K562 (cell line): ENCODE measurements around the gene HSBP1L1. TPM values are rescaled to one million over a fixed set of nuclear protein-coding genes. Genes with fewer than 3 reads are reported as not detected.

ENCODE experiments used
- ATAC-seq: fragments of 200-7000 bp; cut with Tn5 transposase; 3 replicates; pipeline ENCODE4 v1.9.1; 2020; ENCODE audit warnings: moderate library complexity
- BruUV-seq: library from RNA; stranded (reverse); fragments of 400-500 nt; replicated peaks from 2 replicates; lab custom pipeline; 2021; lab: Mats Ljungman, UMichigan
- CTCF ChIA-PET: fragments of 300-600 bp; formaldehyde crosslinking; extraction: SDS; loops from one replicate; lab custom pipeline; 2021; ENCODE audit warnings: low intra/inter-chr PET ratio; lab: Yijun Ruan, JAX
- POLR2A ChIA-PET: fragments of 300-600, 350-650 bp; sonication (Branson Sonifier 250); formaldehyde crosslinking; extraction: SDS; loops from one replicate; lab custom pipeline; 2021; ENCODE audit warnings: antibody characterized with exemption, inconsistent platforms; lab: Yijun Ruan, JAX
- DNase-seq, 4 experiments: peaks; one replicate each; pipeline versions ENCODE4 v3.0.0 to v3.0.0-alpha.2; 2011 to 2018; ENCODE audit warnings: low spot score in 3 of 4, mixed read lengths in 3 of 4; ENCODE audit errors: extremely low read depth in 1 of 4
- FAIRE-seq: peaks from 2 replicates; lab custom pipeline; 2011; peaks lifted over from hg19 to GRCh38; lab: Jason Lieb, UNC
- H2AFZ ChIP-seq: 2 replicates; pipeline ENCODE4 v1.6.0; 2011; ENCODE audit warnings: low read depth, low read length, control low read depth, inconsistent platforms
- H3K27ac ChIP-seq: fragments of 200-600 bp; 3 replicates; pipeline ENCODE4 v1.8.0; 2011; ENCODE audit warnings: low read depth, mild to moderate bottlenecking, control low read depth, inconsistent platforms, low read length, moderate library complexity, mixed read lengths; ENCODE audit errors: extremely low read depth
- H3K27me3 ChIP-seq, 2 experiments: fragments of 300-600 bp in 1 of 2; 2 replicates in 1 of 2; 3 replicates in 1 of 2; pipeline versions ENCODE4 v1.6.0 to v1.8.0; 2011; ENCODE audit warnings: inconsistent platforms in 2 of 2, low read length in 2 of 2, mild to moderate bottlenecking in 1 of 2, mixed read lengths in 1 of 2, moderate library complexity in 1 of 2; ENCODE audit not compliant: control insufficient read depth in 2 of 2, insufficient read depth in 2 of 2
- H3K36me3 ChIP-seq: fragments of 300-600 bp; 3 replicates; pipeline ENCODE4 v1.8.0; 2011; ENCODE audit warnings: mild to moderate bottlenecking, low read length, inconsistent platforms; ENCODE audit not compliant: control insufficient read depth, insufficient read depth
- H3K4me1 ChIP-seq, 2 experiments: fragments of 200-600 bp in 1 of 2; replicated peaks in 1 of 2; 2 replicates in 1 of 2; 3 replicates in 1 of 2; pipeline versions ENCODE4 v1.5.1 to v1.8.0; 2011; ENCODE audit warnings: inconsistent platforms in 2 of 2, low read length in 2 of 2, mild to moderate bottlenecking in 1 of 2, mixed read lengths in 1 of 2, moderate library complexity in 1 of 2; ENCODE audit not compliant: control insufficient read depth in 2 of 2, insufficient read depth in 2 of 2
- H3K4me2 ChIP-seq: 2 replicates; pipeline ENCODE4 v1.6.1; 2011; ENCODE audit warnings: low read length, control low read depth, inconsistent platforms, mixed read lengths; ENCODE audit not compliant: insufficient read depth
- H3K4me3 ChIP-seq: fragments of 200-600 bp; sonication (generic), shearing (Covaris generic); 2 replicates; pipeline ENCODE4 v1.5.1; 2016; ENCODE audit warnings: control low read depth, inconsistent platforms
- H3K79me2 ChIP-seq: fragments of 200-600 bp; 3 replicates; pipeline ENCODE4 v1.8.0; 2011; ENCODE audit warnings: low read length, inconsistent platforms; ENCODE audit not compliant: control insufficient read depth, insufficient read depth
- H3K9ac ChIP-seq, 2 experiments: 2 replicates each; pipeline versions ENCODE4 v1.6.0 to v1.6.1; 2011; ENCODE audit warnings: low read depth in 2 of 2, low read length in 2 of 2, control low read depth in 1 of 2, inconsistent platforms in 1 of 2, mild to moderate bottlenecking in 1 of 2, mixed read lengths in 1 of 2; ENCODE audit not compliant: insufficient read depth in 1 of 2
- H3K9me1 ChIP-seq: one replicate; pipeline ENCODE4 v1.6.0; 2011; ENCODE audit warnings: inconsistent platforms, mild to moderate bottlenecking, low read length, moderate library complexity; ENCODE audit not compliant: control insufficient read depth, insufficient read depth
- H3K9me3 ChIP-seq: replicated peaks from 2 replicates; pipeline ENCODE4 v1.5.1; 2011; ENCODE audit warnings: low read depth, low read length, inconsistent platforms; ENCODE audit not compliant: control insufficient read depth, insufficient read depth
- H4K20me1 ChIP-seq: replicated peaks from 2 replicates; pipeline ENCODE4 v1.6.1; 2011; ENCODE audit warnings: low read length, inconsistent platforms, mixed read lengths; ENCODE audit not compliant: control insufficient read depth, insufficient read depth
- EP400 ChIP-seq: fragments of 450-650 bp; IDR thresholded peaks from 2 replicates; pipeline ENCODE4 v1.6.1; 2017; ENCODE audit warnings: antibody characterized with exemption, mild to moderate bottlenecking, moderate library complexity
- HDGF ChIP-seq: fragments of 450-650 bp; IDR thresholded peaks from 2 replicates; pipeline ENCODE4 v1.6.1; 2016
- NCOR1 ChIP-seq: fragments of 450-650 bp; IDR thresholded peaks from 2 replicates; pipeline ENCODE4 v1.6.1; 2016; ENCODE audit warnings: mild to moderate bottlenecking, moderate library complexity
- RBFOX2 ChIP-seq: fragments of 200-400 bp; formaldehyde crosslinking; IDR thresholded peaks from 2 replicates; pipeline ENCODE4 v1.6.1; 2017; ENCODE audit warnings: low read depth, mild to moderate bottlenecking, low read length, moderate library complexity
- RCOR1 ChIP-seq, 2 experiments: IDR thresholded peaks; 2 replicates each; pipeline ENCODE4 v1.6.1; 2012; ENCODE audit warnings: low read depth in 2 of 2, low read length in 2 of 2, borderline replicate concordance in 1 of 2, improper control_type of control experiment in 1 of 2
- RUNX1 ChIP-seq: sonication (generic); IDR thresholded peaks from 2 replicates; pipeline ENCODE4 v1.6.1; 2016; ENCODE audit warnings: antibody characterized with exemption, low read depth
- SAP30 ChIP-seq: fragments of 200-600 bp; sonication (generic); IDR thresholded peaks from 2 replicates; pipeline ENCODE4 v1.6.1; 2012; ENCODE audit warnings: borderline replicate concordance, low read depth, mild to moderate bottlenecking, moderate library complexity, low read length, control low read depth, inconsistent platforms; ENCODE audit not compliant: insufficient read depth, poor library complexity, severe bottlenecking
- TARDBP ChIP-seq: fragments of 450-650 bp; IDR thresholded peaks from 2 replicates; pipeline ENCODE4 v1.6.1; 2016
- TBP ChIP-seq: optimal IDR thresholded peaks from 2 replicates; pipeline ENCODE3; 2011; ENCODE audit warnings: low read depth, low read length, improper control_type of control experiment
- ZFP1 ChIP-seq: fragments of 450-650 bp; formaldehyde crosslinking; IDR thresholded peaks from 2 replicates; pipeline ENCODE4 v1.4.0; 2020; ENCODE audit warnings: mild to moderate bottlenecking, mixed read lengths
- ZNF224 ChIP-seq: sonication (generic); formaldehyde crosslinking; IDR thresholded peaks from 2 replicates; pipeline ENCODE4 v1.8.0; 2022; ENCODE audit warnings: mild to moderate bottlenecking, missing genetic modification reagents
- ZNF76 ChIP-seq: fragments of 250-450 bp; sonication (Bioruptor Pico); IDR thresholded peaks from 2 replicates; pipeline ENCODE4 v1.4.0; 2020; ENCODE audit warnings: mild to moderate bottlenecking, moderate library complexity, borderline replicate concordance
- ZZZ3 ChIP-seq: fragments of 450-650 bp; IDR thresholded peaks from 2 replicates; pipeline ENCODE4 v1.6.1; 2016; ENCODE audit warnings: antibody characterized with exemption, mild to moderate bottlenecking, moderate library complexity
- WGBS: fragments of 100-300 bp; shearing (Covaris generic); methylation state at CpG from one replicate; pipeline ENCODE4 v1.1.6; 2016; ENCODE audit warnings: low coverage, mixed read lengths; ENCODE audit not compliant: insufficient coverage; ENCODE audit errors: missing lambda C conversion rate; 5-methylcytosine and 5-hydroxymethylcytosine counted together
- in situ Hi-C: fragments of 300-500 bp; cut with MboI; formaldehyde crosslinking; loops from 4 replicates; pipeline ENCODE4 v1.15.0; 2018; ENCODE audit warnings: inconsistent platforms, mixed read lengths
- intact Hi-C: fragments of 100-400 bp; cut with micrococcal nuclease; formaldehyde crosslinking; loops from 2 replicates; pipeline ENCODE4 v1.14.2; 2022
- polyA plus RNA-seq, 8 experiments: library from polyadenylated mRNA; depleted of rRNA in 4 of 8; stranded (reverse) in 5 of 8; unstranded in 3 of 8; fragments of >200 nt; fragmentation: Nextera tagmentation in 2 of 8; fragmentation: Illumina TruSeq in 1 of 8; extraction: Ambion mirVana in 2 of 8; extraction: Trizol in 1 of 8; gene quantifications; 2 replicates each; pipeline versions ENCODE4 v1.2.1 to v1.2.3, GENCODE V29; 2011 to 2014; ENCODE audit warnings: inconsistent platforms in 1 of 8, missing spikeins in 1 of 8
- total RNA-seq, 7 experiments: library from RNA; depleted of rRNA in 6 of 7; stranded (reverse); fragments of >200 nt in 6 of 7; fragmentation: Illumina TruSeq in 2 of 7; extraction: Trizol in 2 of 7; gene quantifications; 2 replicates each; pipeline versions ENCODE4 v1.2.1 to v1.2.3, GENCODE V29; 2011 to 2021; ENCODE audit warnings: low replicate concordance in 1 of 7
- TF ChIP-seq, protein P1 (sequence below): sonication (generic); formaldehyde crosslinking; IDR thresholded peaks from 2 replicates; pipeline ENCODE4 v1.9.0; 2022; ENCODE audit warnings: mild to moderate bottlenecking, missing genetic modification reagents
- TF ChIP-seq, protein P2 (sequence below): sonication (generic); formaldehyde crosslinking; IDR thresholded peaks from 2 replicates; pipeline ENCODE4 v1.8.0; 2022; ENCODE audit warnings: mild to moderate bottlenecking, missing genetic modification reagents

HSBP1L1 gene
- total and polyA plus RNA-seq, 9 of the 15 experiments (the other 6 are each of a cell fraction or from before 2014, with no cell fraction given) = 0.24 to 0.36 TPM; not detected in 7

DNA sequence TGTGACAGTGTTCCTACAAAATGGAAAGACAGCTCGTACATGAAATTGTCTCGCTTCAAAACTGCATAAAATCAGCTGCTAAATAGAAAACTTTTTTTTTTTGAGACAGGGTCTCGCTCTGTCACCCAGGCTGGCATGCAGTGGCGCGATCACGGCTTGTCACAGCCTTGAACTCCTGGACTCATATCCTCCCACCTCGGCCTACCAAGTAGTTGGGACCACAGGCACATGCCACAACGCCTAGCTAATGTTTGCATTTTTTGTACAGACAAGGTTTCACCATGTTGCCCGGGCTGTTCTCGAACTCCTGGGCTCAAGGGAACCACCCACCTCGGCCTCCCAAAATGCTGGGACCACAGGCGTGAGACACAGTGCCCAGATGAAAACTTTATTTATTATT is 20.7 kb downstream of the HSBP1L1 start:
- ChIA-PET CTCF (no interaction called here), POLR2A (interaction anchor here (0.7 to 1.8 kb wide), 3 partner anchors 17 to 49 kb away, joined by 3 to 4 read pairs (median 4); partner anchors contain the start of gene RBFA)
- WGBS = 93% methylated on average over 9 of the region's 12 CpGs
- Histone ChIP-seq H3K36me3 (peaks cover 50% of the 10 kb centered on the region), H3K9me3 (no peaks in the 10 kb centered on the region), H3K9me1 (peaks cover 7% of the 10 kb centered on the region), H3K4me1 (peaks cover 18 to 21% of the 10 kb centered on the region in 2 experiments; a peak in 4 of 5 replicates), H4K20me1 (peaks cover 21% of the 10 kb centered on the region), H2AFZ (no peak overlapping the region), H3K27me3 (no peaks in the 10 kb centered on the region), H3K4me2 (no peak overlapping the region), H3K27ac (no peak overlapping the region), H3K9ac (no peak overlapping the region), H3K4me3 (no peak overlapping the region), H3K79me2 (peaks cover 93% of the 10 kb centered on the region)
- TF ChIP-seq RUNX1 = no peak
- TF ChIP-seq ZNF76 (CRISPR knock-in tag) = no peak
- TF ChIP-seq, protein P1, sequence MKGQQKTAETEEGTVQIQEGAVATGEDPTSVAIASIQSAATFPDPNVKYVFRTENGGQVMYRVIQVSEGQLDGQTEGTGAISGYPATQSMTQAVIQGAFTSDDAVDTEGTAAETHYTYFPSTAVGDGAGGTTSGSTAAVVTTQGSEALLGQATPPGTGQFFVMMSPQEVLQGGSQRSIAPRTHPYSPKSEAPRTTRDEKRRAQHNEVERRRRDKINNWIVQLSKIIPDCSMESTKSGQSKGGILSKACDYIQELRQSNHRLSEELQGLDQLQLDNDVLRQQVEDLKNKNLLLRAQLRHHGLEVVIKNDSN = no peak
- no peak for TF ChIP-seq HDGF
- no peak for TF ChIP-seq NCOR1
- no peak for TF ChIP-seq ZFP1
- no peak for TF ChIP-seq ZZZ3
- TF ChIP-seq TARDBP = no peak
- TF ChIP-seq SAP30 = no peak
- TF ChIP-seq RCOR1 (IDR thresholded peaks at IDR 0.05; ENCODE audit: borderline replicate concordance in 1 of 2, low read depth in 2 of 2, low read length in 2 of 2) = no peak
- TF ChIP-seq, protein P2, sequence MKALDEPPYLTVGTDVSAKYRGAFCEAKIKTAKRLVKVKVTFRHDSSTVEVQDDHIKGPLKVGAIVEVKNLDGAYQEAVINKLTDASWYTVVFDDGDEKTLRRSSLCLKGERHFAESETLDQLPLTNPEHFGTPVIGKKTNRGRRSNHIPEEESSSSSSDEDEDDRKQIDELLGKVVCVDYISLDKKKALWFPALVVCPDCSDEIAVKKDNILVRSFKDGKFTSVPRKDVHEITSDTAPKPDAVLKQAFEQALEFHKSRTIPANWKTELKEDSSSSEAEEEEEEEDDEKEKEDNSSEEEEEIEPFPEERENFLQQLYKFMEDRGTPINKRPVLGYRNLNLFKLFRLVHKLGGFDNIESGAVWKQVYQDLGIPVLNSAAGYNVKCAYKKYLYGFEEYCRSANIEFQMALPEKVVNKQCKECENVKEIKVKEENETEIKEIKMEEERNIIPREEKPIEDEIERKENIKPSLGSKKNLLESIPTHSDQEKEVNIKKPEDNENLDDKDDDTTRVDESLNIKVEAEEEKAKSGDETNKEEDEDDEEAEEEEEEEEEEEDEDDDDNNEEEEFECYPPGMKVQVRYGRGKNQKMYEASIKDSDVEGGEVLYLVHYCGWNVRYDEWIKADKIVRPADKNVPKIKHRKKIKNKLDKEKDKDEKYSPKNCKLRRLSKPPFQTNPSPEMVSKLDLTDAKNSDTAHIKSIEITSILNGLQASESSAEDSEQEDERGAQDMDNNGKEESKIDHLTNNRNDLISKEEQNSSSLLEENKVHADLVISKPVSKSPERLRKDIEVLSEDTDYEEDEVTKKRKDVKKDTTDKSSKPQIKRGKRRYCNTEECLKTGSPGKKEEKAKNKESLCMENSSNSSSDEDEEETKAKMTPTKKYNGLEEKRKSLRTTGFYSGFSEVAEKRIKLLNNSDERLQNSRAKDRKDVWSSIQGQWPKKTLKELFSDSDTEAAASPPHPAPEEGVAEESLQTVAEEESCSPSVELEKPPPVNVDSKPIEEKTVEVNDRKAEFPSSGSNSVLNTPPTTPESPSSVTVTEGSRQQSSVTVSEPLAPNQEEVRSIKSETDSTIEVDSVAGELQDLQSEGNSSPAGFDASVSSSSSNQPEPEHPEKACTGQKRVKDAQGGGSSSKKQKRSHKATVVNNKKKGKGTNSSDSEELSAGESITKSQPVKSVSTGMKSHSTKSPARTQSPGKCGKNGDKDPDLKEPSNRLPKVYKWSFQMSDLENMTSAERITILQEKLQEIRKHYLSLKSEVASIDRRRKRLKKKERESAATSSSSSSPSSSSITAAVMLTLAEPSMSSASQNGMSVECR (CRISPR knock-in tag) = no peak
- TF ChIP-seq RBFOX2 = no peak
- no peak for TF ChIP-seq ZNF224 (CRISPR knock-in tag)
- no peak for TF ChIP-seq EP400
- TF ChIP-seq TBP = no peak
- intact Hi-C loops (no loop called here), in situ Hi-C loops (no loop called here)
- no peak for ATAC-seq
- no TSS peak for BruUV-seq
- no peak for FAIRE-seq
- DNase-seq = no peak
